Measurements from ENCODE around the gene SPDEF.

SPDEF gene

DNA sequence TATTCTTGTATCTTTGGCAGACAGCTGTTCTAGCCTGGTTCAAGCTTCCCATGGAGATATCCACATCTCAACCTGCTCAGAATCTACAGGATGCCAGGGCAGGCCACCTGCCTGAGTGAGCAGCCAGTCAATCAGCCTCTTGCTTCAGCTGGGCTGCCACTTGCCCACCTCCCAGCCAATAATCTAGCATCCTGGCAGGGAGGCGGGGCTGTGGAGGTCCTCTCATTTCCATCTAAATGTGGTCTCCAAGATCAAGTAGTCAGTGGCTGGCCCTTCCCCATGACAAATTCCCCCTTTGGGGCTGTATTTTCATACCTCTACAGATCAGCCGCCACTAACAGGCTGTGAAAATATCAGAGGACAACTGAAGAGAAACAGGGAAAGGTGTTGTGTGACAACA is 33.0 kb upstream of the SPDEF start:
- no peak for DNase-seq (ENCODE audit: low spot score)
- Histone ChIP-seq H3K4me3 (no peak overlapping the region), H3K27ac (no peak overlapping the region)
- TF ChIP-seq CTCF (IDR thresholded peaks at IDR 0.05), result no peak

GRCh38 chr6:34587851-34588250 is 31.7 kb upstream of the SPDEF start:
- H3K27ac ChIP-seq, result no peak overlapping the region
- no peak for DNase-seq (ENCODE audit: low spot score)
- TF ChIP-seq CTCF (IDR thresholded peaks at IDR 0.05), result no peak
- no peak overlapping the region for H3K4me3 ChIP-seq

GRCh38 chr6:34587325-34587724 is 31.2 kb upstream of the SPDEF start:
- no peak for TF ChIP-seq CTCF (IDR thresholded peaks at IDR 0.05)
- Histone ChIP-seq H3K27ac (no peak overlapping the region), H3K4me3 (no peak overlapping the region)
- no peak for DNase-seq (ENCODE audit: low spot score)

DNA sequence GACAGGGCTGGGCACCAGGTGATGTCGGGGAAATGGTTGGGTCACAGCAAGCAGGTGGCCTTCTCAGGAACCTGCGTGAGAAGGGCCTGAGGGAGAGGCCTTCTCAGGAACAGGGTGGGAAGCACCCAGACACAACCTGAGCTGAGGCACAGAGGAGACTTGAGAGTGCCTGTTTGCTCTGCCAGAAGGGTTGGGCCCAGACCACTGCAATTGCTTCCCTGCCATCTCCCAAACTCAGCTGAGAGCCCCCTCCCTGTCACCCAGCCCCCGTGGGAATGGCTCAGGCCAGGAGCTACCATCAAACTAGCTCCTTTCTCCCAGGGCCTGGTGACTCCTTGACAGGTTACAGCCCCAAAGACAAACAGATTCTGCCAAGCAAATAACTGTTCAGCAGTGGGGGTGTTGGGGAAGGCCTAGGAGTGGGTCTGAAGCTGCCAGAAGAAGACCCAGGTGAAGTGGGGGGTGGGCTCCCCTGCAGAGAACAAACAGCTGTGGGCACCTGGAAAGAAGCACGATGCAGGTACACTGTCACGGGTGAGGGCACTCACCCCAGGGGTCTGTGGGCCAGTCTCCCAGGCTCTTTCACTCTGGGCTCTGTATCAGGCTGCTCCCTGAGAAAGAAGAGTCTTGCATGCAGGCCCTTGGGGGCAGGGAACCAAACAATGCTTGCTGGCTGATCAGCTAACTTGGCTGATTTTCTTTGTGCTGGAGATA is 30.4 kb upstream of the SPDEF start:
- H3K27ac ChIP-seq, result no peak overlapping the region
- H3K4me3 ChIP-seq, result no peak overlapping the region
- no peak for DNase-seq (ENCODE audit: low spot score)
- TF ChIP-seq CTCF (IDR thresholded peaks at IDR 0.05), result no peak

DNA sequence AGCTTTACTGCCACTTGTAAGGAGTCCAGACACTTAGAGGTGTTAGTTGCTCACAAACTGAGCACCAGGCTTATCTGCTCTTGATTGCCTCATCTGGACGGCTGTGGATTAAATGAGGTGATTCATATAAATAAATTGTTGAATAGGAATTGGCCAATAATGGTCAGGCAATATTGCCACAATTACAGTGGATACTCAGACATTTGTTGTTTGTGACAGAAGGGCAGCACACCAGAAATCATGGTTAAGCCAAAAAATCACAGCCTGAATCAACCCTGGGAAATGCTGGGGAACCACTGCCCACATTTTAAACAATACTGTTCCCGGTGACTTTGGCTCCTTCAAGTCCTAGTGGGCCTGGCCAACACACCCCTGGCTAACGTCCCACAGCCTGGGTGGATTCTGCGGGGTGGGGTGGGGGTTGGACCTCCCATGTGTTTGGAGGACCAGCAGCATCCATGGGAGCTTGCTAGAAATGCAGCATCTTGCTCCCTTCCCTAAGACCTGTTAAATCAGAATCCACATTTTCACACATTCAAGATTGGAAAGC is 29.5 kb upstream of the SPDEF start:
- DNase-seq (ENCODE audit: low spot score), result no peak

DNA sequence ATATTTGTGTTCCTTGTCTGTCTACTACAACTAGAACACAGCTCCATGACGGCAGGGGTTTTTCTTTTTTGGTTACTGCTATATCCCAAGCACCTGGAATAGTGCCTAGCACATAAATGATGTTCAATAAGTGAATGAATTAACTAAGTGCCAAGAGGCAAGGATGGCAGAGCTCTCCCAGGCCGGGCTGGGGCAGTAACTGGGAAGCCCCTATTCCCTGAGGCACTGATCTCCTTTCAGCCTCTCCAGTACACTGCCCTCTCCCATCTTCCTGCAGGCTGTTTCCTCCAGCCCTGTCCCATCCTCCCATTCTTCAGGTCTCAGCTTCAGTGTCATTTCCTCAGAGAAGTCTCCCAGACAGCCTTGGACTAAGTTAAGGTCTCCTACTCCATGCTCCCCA is 29.0 kb upstream of the SPDEF start:
- Histone ChIP-seq H3K27ac (no peak overlapping the region), H3K4me3 (no peak overlapping the region)
- DNase-seq (ENCODE audit: low spot score), result no peak
- no peak for TF ChIP-seq CTCF (IDR thresholded peaks at IDR 0.05)

More for the DNA sequence above, 29.5 kb upstream of the SPDEF start:
- Histone ChIP-seq H3K27ac (no peak overlapping the region), H3K4me3 (no peak overlapping the region)
- TF ChIP-seq CTCF (IDR thresholded peaks at IDR 0.05), result no peak

- H3K27ac ChIP-seq, result no peak overlapping the region
- no peak for DNase-seq (ENCODE audit: low spot score)
- TF ChIP-seq CTCF (IDR thresholded peaks at IDR 0.05), result no peak
- no peak overlapping the region for H3K4me3 ChIP-seq
These were observed 28.6 kb upstream of the SPDEF start for GRCh38 chr6:34584694-34585093.
